Hepatocyte (in vitro differentiated cells): ENCODE results near the gene BATF2.

Experiments used
- CTCF ChIP-seq: fragments of 200-600 bp; sonication (generic); IDR thresholded peaks from 2 replicates; pipeline ENCODE4 v1.5.1; 2016; ENCODE audit warnings: antibody characterized with exemption, mild to moderate bottlenecking; ENCODE audit not compliant: poor library complexity
- EZH2 ChIP-seq: fragments of 200-600 bp; sonication (generic); IDR thresholded peaks from 2 replicates; pipeline ENCODE4 v1.6.1; 2016; ENCODE audit warnings: antibody characterized with exemption, mild to moderate bottlenecking, borderline replicate concordance
- EZH2phosphoT487 ChIP-seq: fragments of 200-600 bp; sonication (generic); IDR thresholded peaks from one replicate; pipeline ENCODE4 v1.6.1; 2018; ENCODE audit warnings: antibody characterized with exemption, mild to moderate bottlenecking, low read depth, moderate library complexity; ENCODE audit not compliant: unreplicated experiment, severe bottlenecking

GRCh38 chr11:65008016-65008415, 11.2 kb upstream of the BATF2 start:
- TF ChIP-seq CTCF (no peak), EZH2 (no peak), EZH2phosphoT487 (no peak)
